Sigmoid colon (tissue), 4 donors: Measurements from ENCODE around the gene LPAR1.
"Not testable (repeated sequence)": the region's sequence is repeated elsewhere in the genome, so short reads cannot be mapped to it uniquely, and the experiment has no call there.

Experiments used
- EP300 ChIP-seq, 4 donors: sonication (generic); formaldehyde crosslinking; IDR thresholded peaks; one replicate each; pipeline ENCODE4 v1.6.1; 2017; ENCODE audit warnings: antibody characterized with exemption in 4 of 4
- POLR2A ChIP-seq, 2 donors: fragments of 450-650 bp; IDR thresholded peaks; one replicate each; pipeline ENCODE4 v1.6.1; 2016; ENCODE audit warnings: antibody characterized with exemption in 2 of 2, mild to moderate bottlenecking in 2 of 2, moderate library complexity in 2 of 2
- POLR2AphosphoS5 ChIP-seq, 4 donors: sonication (generic); formaldehyde crosslinking; IDR thresholded peaks; one replicate each; pipeline ENCODE4 v1.6.1; 2017; ENCODE audit warnings: antibody characterized with exemption in 4 of 4
- TF ChIP-seq, protein P1 (sequence below), 4 experiments: fragments of 450-650 bp in 3 of 4; fragments of 200-600 bp in 1 of 4; IDR thresholded peaks; one replicate each; pipeline ENCODE4 v1.5.1; 2016 to 2019; ENCODE audit warnings: antibody characterized with exemption in 4 of 4, mild to moderate bottlenecking in 3 of 4, moderate library complexity in 2 of 4

GRCh38 chr9:110861370-110862110 is 176.7 kb downstream of the LPAR1 start:
- TF ChIP-seq POLR2AphosphoS5, EP300, POLR2A (IDR thresholded peaks at IDR 0.05): not testable (repeated sequence)
- TF ChIP-seq, protein P1, sequence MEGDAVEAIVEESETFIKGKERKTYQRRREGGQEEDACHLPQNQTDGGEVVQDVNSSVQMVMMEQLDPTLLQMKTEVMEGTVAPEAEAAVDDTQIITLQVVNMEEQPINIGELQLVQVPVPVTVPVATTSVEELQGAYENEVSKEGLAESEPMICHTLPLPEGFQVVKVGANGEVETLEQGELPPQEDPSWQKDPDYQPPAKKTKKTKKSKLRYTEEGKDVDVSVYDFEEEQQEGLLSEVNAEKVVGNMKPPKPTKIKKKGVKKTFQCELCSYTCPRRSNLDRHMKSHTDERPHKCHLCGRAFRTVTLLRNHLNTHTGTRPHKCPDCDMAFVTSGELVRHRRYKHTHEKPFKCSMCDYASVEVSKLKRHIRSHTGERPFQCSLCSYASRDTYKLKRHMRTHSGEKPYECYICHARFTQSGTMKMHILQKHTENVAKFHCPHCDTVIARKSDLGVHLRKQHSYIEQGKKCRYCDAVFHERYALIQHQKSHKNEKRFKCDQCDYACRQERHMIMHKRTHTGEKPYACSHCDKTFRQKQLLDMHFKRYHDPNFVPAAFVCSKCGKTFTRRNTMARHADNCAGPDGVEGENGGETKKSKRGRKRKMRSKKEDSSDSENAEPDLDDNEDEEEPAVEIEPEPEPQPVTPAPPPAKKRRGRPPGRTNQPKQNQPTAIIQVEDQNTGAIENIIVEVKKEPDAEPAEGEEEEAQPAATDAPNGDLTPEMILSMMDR (IDR thresholded peaks at IDR 0.05), result not testable (repeated sequence)
